Stimulated activated CD8-positive, alpha-beta memory T cell treated with anti-CD3 and anti-CD28 coated beads, Interleukin-12 subunit alpha, Interleukin-12 subunit beta, amount 100 ng/mL, for 24 hours (primary cell): ENCODE results near the gene RGS7.
"Not testable (repeated sequence)": the region's sequence is repeated elsewhere in the genome, so short reads cannot be mapped to it uniquely, and the experiment has no call there.

Source experiments
- DNase-seq: peaks from one replicate; pipeline ENCODE4 v3.0.0-alpha.2; 2020; ENCODE audit errors: extremely low read depth

Gene RGS7

GRCh38 chr1:240783728-240784137 is 573.3 kb downstream of the RGS7 start:
- not testable (repeated sequence) for DNase-seq

GRCh38 chr1:240776237-240776636 is 580.8 kb downstream of the RGS7 start:
- no peak for DNase-seq

- no peak for DNase-seq
Observed at GRCh38 chr1:240772131-240772530, 584.9 kb downstream of the RGS7 start.

- no peak for DNase-seq
Observed at GRCh38 chr1:240771450-240771849, 585.6 kb downstream of the RGS7 start.

GRCh38 chr1:240768979-240769378 is 588.0 kb downstream of the RGS7 start:
- DNase-seq = no peak

GRCh38 chr1:240766831-240767230 is 590.2 kb downstream of the RGS7 start:
- DNase-seq = no peak

- no peak for DNase-seq
Observed at GRCh38 chr1:240765732-240766363, 591.2 kb downstream of the RGS7 start.

- no peak for DNase-seq
Observed at GRCh38 chr1:240763771-240764170, 593.2 kb downstream of the RGS7 start.

- DNase-seq = not testable (repeated sequence)
Observed at GRCh38 chr1:240763095-240763494, 593.9 kb downstream of the RGS7 start.

- not testable (repeated sequence) for DNase-seq
Observed at GRCh38 chr1:240762471-240762987, 594.5 kb downstream of the RGS7 start.

GRCh38 chr1:240758777-240759176 is 598.2 kb downstream of the RGS7 start:
- DNase-seq = not testable (repeated sequence)

- DNase-seq = no peak
Observed at GRCh38 chr1:240758296-240758695, 598.7 kb downstream of the RGS7 start.

GRCh38 chr1:240747907-240748306 is 609.1 kb downstream of the RGS7 start:
- no peak for DNase-seq

GRCh38 chr1:240743705-240744104 is 613.3 kb downstream of the RGS7 start:
- DNase-seq = no peak

GRCh38 chr1:240739754-240740153 is 617.3 kb downstream of the RGS7 start:
- no peak for DNase-seq

GRCh38 chr1:240739139-240739538 is 617.9 kb downstream of the RGS7 start:
- DNase-seq = no peak

- DNase-seq = no peak
Observed at GRCh38 chr1:240737766-240738265, 619.2 kb downstream of the RGS7 start.

- DNase-seq = no peak
Observed at GRCh38 chr1:240737298-240737697, 619.7 kb downstream of the RGS7 start.

- DNase-seq = not testable (repeated sequence)
Observed at GRCh38 chr1:240734705-240735104, 622.3 kb downstream of the RGS7 start.

GRCh38 chr1:240734001-240734400 is 623.0 kb downstream of the RGS7 start:
- DNase-seq = no peak

- DNase-seq = no peak
Observed at GRCh38 chr1:240732390-240732789, 624.6 kb downstream of the RGS7 start.
